Neural progenitor cell (in vitro differentiated cells): ENCODE measurements around the gene BTBD10. TPM values are rescaled to one million over a fixed set of nuclear protein-coding genes. Genes with fewer than 3 reads are reported as not detected.
"Not testable (repeated sequence)": the region's sequence is repeated elsewhere in the genome, so short reads cannot be mapped to it uniquely, and the experiment has no call there.

Experiments used
- DNase-seq: peaks from one replicate; pipeline ENCODE4 v3.0.0-alpha.2; 2016; ENCODE audit warnings: low spot score
- H2AFZ ChIP-seq: fragments of 200-600 bp; sonication (generic); replicated peaks from 2 replicates; pipeline ENCODE4 v1.6.1; 2016; ENCODE audit warnings: antibody characterized with exemption
- H3F3A ChIP-seq: fragments of 200-600 bp; sonication (generic); 2 replicates; pipeline ENCODE4 v1.6.1; 2016; ENCODE audit warnings: antibody characterized with exemption, low read depth
- H3K27ac ChIP-seq: fragments of 200-600 bp; sonication (generic); 2 replicates; pipeline ENCODE4 v1.5.1; 2016; ENCODE audit warnings: mild to moderate bottlenecking
- H3K27me3 ChIP-seq: fragments of 200-600 bp; sonication (generic); 2 replicates; pipeline ENCODE4 v1.6.1; 2016; ENCODE audit warnings: mild to moderate bottlenecking, moderate library complexity
- H3K36me3 ChIP-seq: fragments of 200-600 bp; sonication (generic); 2 replicates; pipeline ENCODE4 v1.5.1; 2016
- H3K4me1 ChIP-seq: fragments of 200-600 bp; sonication (generic); 2 replicates; pipeline ENCODE4 v1.6.1; 2016; ENCODE audit warnings: mixed run types
- H3K4me2 ChIP-seq: fragments of 200-600 bp; sonication (generic); 2 replicates; pipeline ENCODE4 v1.6.1; 2016
- H3K4me3 ChIP-seq: fragments of 200-600 bp; sonication (generic); 2 replicates; pipeline ENCODE4 v1.5.1; 2016
- H3K79me2 ChIP-seq: fragments of 200-600 bp; sonication (generic); 2 replicates; pipeline ENCODE4 v1.6.1; 2016; ENCODE audit warnings: low read depth
- H3K9ac ChIP-seq: fragments of 200-600 bp; sonication (generic); 2 replicates; pipeline ENCODE4 v1.6.1; 2016
- H3K9me3 ChIP-seq: fragments of 200-600 bp; sonication (generic); 2 replicates; pipeline ENCODE4 v1.5.1; 2016; ENCODE audit warnings: low read depth
- H4K20me1 ChIP-seq: fragments of 200-600 bp; sonication (generic); 2 replicates; pipeline ENCODE4 v1.6.1; 2016; ENCODE audit warnings: low read depth
- H3K27ac Mint-ChIP-seq: 3 replicates; pipeline ENCODE4 v1.8.0; 2021; ENCODE audit warnings: mixed read lengths
- H3K27me3 Mint-ChIP-seq: 2 replicates; pipeline ENCODE4 v1.8.0; 2022; ENCODE audit warnings: low read depth, mild to moderate bottlenecking, inconsistent platforms, moderate library complexity, mixed read lengths; ENCODE audit not compliant: insufficient read depth
- H3K36me3 Mint-ChIP-seq: 3 replicates; pipeline ENCODE4 v1.8.0; 2021; ENCODE audit warnings: mixed read lengths
- H3K4me1 Mint-ChIP-seq: 3 replicates; pipeline ENCODE4 v1.8.0; 2021; ENCODE audit warnings: mixed read lengths
- H3K4me3 Mint-ChIP-seq: 3 replicates; pipeline ENCODE4 v1.8.0; 2021; ENCODE audit warnings: mild to moderate bottlenecking, moderate library complexity, mixed read lengths
- H3K9me3 Mint-ChIP-seq: 3 replicates; pipeline ENCODE4 v1.8.0; 2020; ENCODE audit warnings: mixed read lengths
- CTCF ChIP-seq: fragments of 200-600 bp; sonication (generic); IDR thresholded peaks from 2 replicates; pipeline ENCODE4 v1.5.1; 2017; ENCODE audit warnings: antibody characterized with exemption, mild to moderate bottlenecking
- EZH2 ChIP-seq: fragments of 200-600 bp; sonication (generic); IDR thresholded peaks from 2 replicates; pipeline ENCODE4 v1.6.1; 2017; ENCODE audit warnings: antibody characterized with exemption, mild to moderate bottlenecking, moderate library complexity
- EZH2phosphoT487 ChIP-seq: fragments of 200-600 bp; sonication (generic); IDR thresholded peaks from 2 replicates; pipeline ENCODE4 v1.6.1; 2017; ENCODE audit warnings: antibody characterized with exemption
- total RNA-seq: library from RNA; depleted of rRNA; stranded (reverse); fragments of >200 nt; gene quantifications from 2 replicates; pipeline ENCODE4 v1.2.3, GENCODE V29; 2015; ENCODE audit warnings: low replicate concordance

Gene BTBD10
- total RNA-seq, 1 donor from 2014 or later = 59.3 TPM

- H3K9ac ChIP-seq = no peak overlapping the region
- H3K4me3 Mint-ChIP-seq = no peak overlapping the region
These were observed 47.8 kb downstream of the BTBD10 start for GRCh38 chr11:13415201-13415600.

GRCh38 chr11:13405220-13405619, 57.8 kb downstream of the BTBD10 start:
- Histone ChIP-seq H3K4me3 (no peak overlapping the region), H3K9me3 (no peaks in the 10 kb centered on the region), H3K36me3 (peaks cover 9% of the 10 kb centered on the region), H3K4me1 (no peaks in the 10 kb centered on the region), H3K4me2 (no peak overlapping the region), H3F3A (no peaks in the 10 kb centered on the region), H2AFZ (no peak overlapping the region), H3K9ac (no peak overlapping the region), H3K79me2 (no peaks in the 10 kb centered on the region), H3K27ac (no peak overlapping the region), H4K20me1 (no peaks in the 10 kb centered on the region), H3K27me3 (no peaks in the 10 kb centered on the region)
- Mint-ChIP-seq H3K36me3 (peaks cover 27% of the 10 kb centered on the region), H3K27me3 (peaks cover 2% of the 10 kb centered on the region), H3K4me1 (no peaks in the 10 kb centered on the region), H3K9me3 (peaks cover 5% of the 10 kb centered on the region), H3K27ac (no peak overlapping the region), H3K4me3 (no peak overlapping the region)
- no peak for DNase-seq
- no peak for TF ChIP-seq EZH2

More at GRCh38 chr11:13415201-13415600, 47.8 kb downstream of the BTBD10 start:
- no peaks in the 10 kb centered on the region for H3K9me3 ChIP-seq
- H3K36me3 ChIP-seq = peaks cover 10% of the 10 kb centered on the region
- H3K4me1 ChIP-seq = no peaks in the 10 kb centered on the region
- no peaks in the 10 kb centered on the region for H3K27me3 Mint-ChIP-seq
- DNase-seq = no peak
- no peak overlapping the region for H2AFZ ChIP-seq
- no peaks in the 10 kb centered on the region for H4K20me1 ChIP-seq
- no peaks in the 10 kb centered on the region for H3K27me3 ChIP-seq
- H3K79me2 ChIP-seq = no peaks in the 10 kb centered on the region
- no peaks in the 10 kb centered on the region for H3K4me1 Mint-ChIP-seq
- no peak overlapping the region for H3K4me2 ChIP-seq
- H3K27ac ChIP-seq = no peak overlapping the region
- TF ChIP-seq EZH2phosphoT487 (no peak), EZH2 (no peak), CTCF (no peak)
- H3F3A ChIP-seq = no peaks in the 10 kb centered on the region
- peaks cover 12% of the 10 kb centered on the region for H3K36me3 Mint-ChIP-seq
- H3K27ac Mint-ChIP-seq = no peak overlapping the region
- no peak overlapping the region for H3K4me3 ChIP-seq
- no peaks in the 10 kb centered on the region for H3K9me3 Mint-ChIP-seq

- not testable (repeated sequence) for H2AFZ ChIP-seq, DNase-seq, H3K4me3 Mint-ChIP-seq, H3K4me2 ChIP-seq, H3K27me3 ChIP-seq, H3K9me3 ChIP-seq, H3K27me3 Mint-ChIP-seq, H3K4me3 ChIP-seq, H3F3A ChIP-seq, H3K4me1 Mint-ChIP-seq, H3K27ac Mint-ChIP-seq, H3K4me1 ChIP-seq, H3K79me2 ChIP-seq, H3K9ac ChIP-seq, H3K27ac ChIP-seq, H4K20me1 ChIP-seq, H3K36me3 ChIP-seq
- H3K9me3 Mint-ChIP-seq = peaks cover 18% of the 10 kb centered on the region
- H3K36me3 Mint-ChIP-seq = peaks cover 25% of the 10 kb centered on the region
These were observed 64.7 kb downstream of the BTBD10 start for GRCh38 chr11:13398335-13398734.

- H3K4me1 ChIP-seq = no peaks in the 10 kb centered on the region
- H4K20me1 ChIP-seq = no peaks in the 10 kb centered on the region
- Mint-ChIP-seq H3K36me3 (peaks cover 7% of the 10 kb centered on the region), H3K9me3 (no peaks in the 10 kb centered on the region), H3K4me3 (no peak overlapping the region), H3K27ac (no peak overlapping the region), H3K4me1 (no peaks in the 10 kb centered on the region), H3K27me3 (peaks cover 2% of the 10 kb centered on the region)
- no peak for DNase-seq
- no peaks in the 10 kb centered on the region for H3K27me3 ChIP-seq
- no peak overlapping the region for H3K27ac ChIP-seq
- H3K4me3 ChIP-seq = no peak overlapping the region
- no peak overlapping the region for H2AFZ ChIP-seq
- TF ChIP-seq CTCF = no peak
- TF ChIP-seq EZH2 = no peak
- TF ChIP-seq EZH2phosphoT487 = no peak
- no peaks in the 10 kb centered on the region for H3K79me2 ChIP-seq
- H3F3A ChIP-seq = no peaks in the 10 kb centered on the region
- no peaks in the 10 kb centered on the region for H3K36me3 ChIP-seq
- H3K9ac ChIP-seq = no peak overlapping the region
- no peaks in the 10 kb centered on the region for H3K9me3 ChIP-seq
- H3K4me2 ChIP-seq = no peak overlapping the region
These were observed 71.8 kb downstream of the BTBD10 start for GRCh38 chr11:13391217-13391616.
